NCI-H2196 treated with DMSO at 0.1 percent for 48 hours (cell line): ENCODE results near the gene GTPBP1.

Experiments
- DNase-seq: peaks from one replicate; lab custom pipeline; 2025; ENCODE audit not compliant: unreplicated experiment; lab: John Stamatoyannopoulos, UW

GTPBP1 gene

GRCh38 chr22:38700789-38701628, 4.7 kb upstream of the GTPBP1 start, which contains the start of gene JOSD1:
TSS of gene JOSD1 (minus strand) at chr22:38700943. CDS start at chr22:38699987, 956 bp downstream.
- DNase-seq, result peak; percentile 60

GRCh38 chr22:38704654-38705234, 1.0 kb upstream of the GTPBP1 start:
- DNase-seq, result no peak

GRCh38 chr22:38706101-38706900, 557 bp downstream of the GTPBP1 start:
- DNase-seq, result no peak

- DNase-seq, result no peak
Measured at GRCh38 chr22:38706901-38707195, 1.1 kb downstream of the GTPBP1 start.

- no peak for DNase-seq
Measured at GRCh38 chr22:38707346-38707745, 1.6 kb downstream of the GTPBP1 start.

- no peak for DNase-seq
Measured at GRCh38 chr22:38707984-38708383, 2.2 kb downstream of the GTPBP1 start.

- no peak for DNase-seq
Measured at GRCh38 chr22:38709306-38709705, 3.6 kb downstream of the GTPBP1 start.

GRCh38 chr22:38710351-38710750, 4.6 kb downstream of the GTPBP1 start:
- no peak for DNase-seq

GRCh38 chr22:38710866-38711265, 5.1 kb downstream of the GTPBP1 start:
- DNase-seq, result no peak

GRCh38 chr22:38712486-38713207, 6.9 kb downstream of the GTPBP1 start:
- DNase-seq, result no peak

- DNase-seq, result no peak
Measured at GRCh38 chr22:38713921-38714320, 8.2 kb downstream of the GTPBP1 start.

GRCh38 chr22:38715176-38715764, 9.5 kb downstream of the GTPBP1 start:
- DNase-seq, result no peak

GRCh38 chr22:38715852-38716251, 10.1 kb downstream of the GTPBP1 start:
- no peak for DNase-seq

- DNase-seq, result no peak
Measured at GRCh38 chr22:38716271-38716670, 10.5 kb downstream of the GTPBP1 start.

- no peak for DNase-seq
Measured at GRCh38 chr22:38716826-38717225, 11.1 kb downstream of the GTPBP1 start.

- no peak for DNase-seq
Measured at GRCh38 chr22:38717244-38717643, 11.5 kb downstream of the GTPBP1 start.

GRCh38 chr22:38718414-38718813, 12.7 kb downstream of the GTPBP1 start:
- no peak for DNase-seq

- DNase-seq, result no peak
Measured at GRCh38 chr22:38719196-38719595, 13.5 kb downstream of the GTPBP1 start.

GRCh38 chr22:38720350-38720749, 14.6 kb downstream of the GTPBP1 start:
- no peak for DNase-seq

- no peak for DNase-seq
Measured at GRCh38 chr22:38721551-38721950, 15.8 kb downstream of the GTPBP1 start.

- DNase-seq, result no peak
Measured at GRCh38 chr22:38724176-38724575, 18.4 kb downstream of the GTPBP1 start.
